ENCODE data around the gene SSTR5.

The SSTR5 gene

DNA sequence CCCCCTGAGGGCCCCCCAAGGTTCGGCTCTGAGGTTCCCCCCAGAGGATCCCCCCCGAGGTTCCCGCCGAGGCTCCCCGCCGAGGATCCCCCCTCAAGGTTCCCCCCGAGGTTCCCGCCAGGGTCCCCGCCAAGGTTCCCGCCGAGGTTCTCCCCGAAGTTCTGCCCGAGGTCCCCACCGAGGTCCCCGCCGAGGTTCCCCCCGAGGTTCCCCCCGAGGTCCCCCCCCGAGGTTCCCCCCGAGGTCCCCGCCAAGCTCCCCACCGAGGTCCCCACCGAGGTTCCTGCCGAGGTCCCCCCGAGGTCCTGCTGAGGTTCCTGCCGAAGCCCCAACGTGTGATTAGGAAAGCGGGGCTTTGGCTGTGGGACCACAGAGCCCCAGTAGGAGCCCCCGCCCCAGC is 32.2 kb upstream of the SSTR5 start:
- DNase-seq = no peak

DNA sequence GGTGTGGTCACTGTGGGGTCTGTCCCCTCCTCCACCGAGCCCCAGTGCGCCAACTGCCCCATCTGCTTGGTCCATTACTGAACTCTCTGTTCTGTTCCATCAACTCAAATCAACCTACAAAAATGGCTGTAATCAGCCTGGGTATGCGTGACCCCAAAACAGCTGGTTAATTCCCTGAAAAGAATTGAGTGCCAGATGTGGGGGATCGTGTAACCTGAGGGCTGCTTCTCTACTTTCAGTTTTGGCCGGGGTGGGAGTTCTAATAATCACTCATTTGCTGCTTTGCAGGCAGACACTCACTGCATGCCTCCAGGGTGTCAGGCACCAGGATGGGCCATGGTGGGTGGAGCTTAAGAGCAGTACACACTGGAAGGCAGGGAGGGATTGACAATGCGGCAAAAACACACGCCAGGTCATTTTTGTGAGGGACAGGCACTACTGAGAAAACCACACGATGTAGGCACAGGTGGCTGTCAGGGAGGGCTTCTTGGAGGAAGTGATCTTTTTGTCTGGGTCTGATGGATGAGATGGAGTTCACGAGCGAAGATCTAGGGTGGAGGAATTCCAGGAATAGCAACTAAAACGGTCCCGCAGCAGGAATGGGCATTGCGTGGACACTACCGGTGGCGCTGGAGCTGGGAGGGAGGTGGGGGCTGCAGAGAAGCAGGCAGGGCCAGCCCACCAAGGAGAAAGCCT is 30.4 kb upstream of the SSTR5 start:
- DNase-seq = no peak

DNA sequence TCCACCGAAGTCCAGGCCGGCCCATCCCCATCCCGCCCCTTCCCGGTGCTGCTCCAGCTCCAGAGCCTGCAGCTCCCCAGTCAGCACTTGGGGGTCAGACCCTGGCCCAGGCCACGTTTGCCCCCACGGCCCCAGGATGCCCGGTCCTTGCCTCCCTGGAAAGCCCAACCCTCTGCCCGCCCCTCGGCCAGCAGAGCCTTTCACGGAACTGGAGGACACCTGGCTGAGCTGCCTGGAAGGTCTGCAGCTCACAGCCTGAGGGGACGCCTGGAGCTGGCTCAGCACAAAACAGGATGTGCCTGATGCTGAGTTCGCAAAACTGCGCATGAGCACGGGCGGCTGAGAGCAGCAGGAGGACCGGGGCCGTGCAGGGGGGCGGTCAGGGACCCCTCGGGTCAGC is 29.7 kb upstream of the SSTR5 start:
- peak in 1 of 2 experiments; percentile 9 for DNase-seq

DNA sequence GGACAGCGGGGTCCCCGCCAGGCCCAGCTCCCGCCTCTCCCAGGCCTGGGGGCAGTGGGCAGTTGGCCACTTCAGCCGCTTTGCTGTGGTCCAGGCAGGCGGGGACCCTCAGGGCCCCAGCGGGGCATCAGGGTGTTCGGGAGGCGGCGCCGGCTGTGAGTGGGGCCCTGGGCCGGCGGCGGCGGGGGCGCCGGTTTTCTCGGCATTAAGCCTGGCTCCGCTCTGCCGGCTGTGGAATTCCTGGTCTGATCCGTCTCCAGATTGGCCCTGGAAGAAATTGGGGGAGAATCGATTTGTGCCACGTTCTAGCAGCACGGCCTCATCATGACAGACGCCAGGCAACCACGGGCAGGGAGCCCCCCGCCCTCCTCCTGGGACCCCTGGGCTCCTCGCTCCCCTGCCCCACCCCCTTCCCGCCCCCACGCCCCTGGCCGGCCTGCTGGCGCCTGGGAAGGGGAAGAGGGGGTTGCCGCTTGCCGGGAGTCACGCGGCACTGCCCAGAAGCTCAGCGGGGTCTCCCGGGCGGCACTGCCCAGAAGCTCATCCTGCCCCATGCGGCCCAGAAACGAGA is 28.6 kb upstream of the SSTR5 start:
- DNase-seq = no peak

DNA sequence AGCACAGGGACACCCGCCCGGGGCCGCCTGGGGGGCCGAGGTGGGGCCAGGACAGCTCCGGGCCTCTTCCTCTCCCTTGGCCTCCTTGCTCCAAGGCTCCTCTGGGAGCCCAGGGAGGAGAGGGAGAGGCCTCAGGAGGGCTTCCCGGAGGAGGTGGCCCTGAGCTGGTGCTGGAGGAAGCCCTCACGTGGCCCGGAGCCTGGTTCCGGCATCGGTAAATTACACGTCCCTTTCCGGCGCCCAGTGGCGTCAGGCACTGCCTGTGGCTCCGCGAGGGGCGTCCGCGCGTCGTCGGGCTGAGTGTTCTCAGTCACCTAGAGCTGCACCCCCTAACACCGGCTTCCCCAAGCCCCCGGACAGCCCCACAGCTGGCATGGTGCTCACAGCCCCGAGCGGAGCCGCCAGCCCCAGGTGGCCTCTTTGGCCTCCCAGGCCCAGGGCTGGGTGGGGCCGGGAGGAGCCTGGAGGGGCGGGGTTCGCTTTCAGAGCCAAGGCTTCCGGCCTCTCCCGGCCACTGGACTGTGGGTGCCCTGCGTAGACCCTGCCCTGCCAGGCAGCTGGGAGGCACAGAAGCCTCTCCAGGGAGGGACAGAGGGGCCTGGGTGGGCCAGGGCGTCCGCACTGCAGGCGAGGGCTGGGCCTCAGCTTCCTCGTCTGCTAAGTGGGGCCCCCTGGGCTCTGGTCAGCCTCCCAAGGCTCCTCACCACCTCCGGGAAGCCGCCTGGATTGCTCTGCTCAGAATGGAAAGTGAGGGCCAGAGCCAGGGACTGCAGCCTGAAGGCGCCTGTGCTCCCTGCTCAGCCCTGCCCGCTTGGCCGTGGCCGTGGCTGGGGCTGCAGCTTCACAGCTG is 27.9 kb upstream of the SSTR5 start:
- DNase-seq = no peak

DNA sequence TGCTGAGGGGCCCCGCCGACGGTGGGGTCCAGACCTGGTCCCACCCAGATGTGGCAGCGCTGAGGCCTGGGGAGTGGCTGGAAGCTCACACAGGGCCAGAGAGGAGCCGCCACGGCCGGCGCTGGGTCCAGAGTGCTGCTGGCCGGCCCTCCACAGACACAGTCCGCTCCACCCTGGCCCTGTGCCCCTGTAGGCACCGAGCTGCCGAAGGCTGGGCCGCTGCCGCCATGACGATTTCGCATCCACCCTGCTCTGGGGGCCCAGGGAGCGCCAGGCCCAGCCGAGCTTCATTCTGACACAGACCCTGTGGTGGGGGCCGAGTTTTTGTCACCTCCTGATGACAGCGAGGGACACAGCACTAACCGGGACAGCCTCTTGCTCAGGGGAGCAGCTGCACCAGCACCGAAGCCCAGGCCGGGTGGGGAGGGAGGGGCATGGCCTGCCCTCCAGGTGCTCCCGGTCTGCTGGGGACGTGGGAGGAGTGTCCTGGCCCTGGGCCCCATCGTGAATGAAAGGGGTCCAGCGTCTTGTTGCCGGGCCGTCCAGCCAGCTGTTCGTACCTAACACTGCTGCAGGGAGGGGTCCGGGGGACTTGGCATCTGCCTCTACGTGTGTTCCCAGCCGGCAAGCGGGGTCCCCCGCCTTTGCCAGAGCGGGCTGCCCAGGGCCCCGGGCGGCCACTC is 27.1 kb upstream of the SSTR5 start:
- no peak for DNase-seq

DNA sequence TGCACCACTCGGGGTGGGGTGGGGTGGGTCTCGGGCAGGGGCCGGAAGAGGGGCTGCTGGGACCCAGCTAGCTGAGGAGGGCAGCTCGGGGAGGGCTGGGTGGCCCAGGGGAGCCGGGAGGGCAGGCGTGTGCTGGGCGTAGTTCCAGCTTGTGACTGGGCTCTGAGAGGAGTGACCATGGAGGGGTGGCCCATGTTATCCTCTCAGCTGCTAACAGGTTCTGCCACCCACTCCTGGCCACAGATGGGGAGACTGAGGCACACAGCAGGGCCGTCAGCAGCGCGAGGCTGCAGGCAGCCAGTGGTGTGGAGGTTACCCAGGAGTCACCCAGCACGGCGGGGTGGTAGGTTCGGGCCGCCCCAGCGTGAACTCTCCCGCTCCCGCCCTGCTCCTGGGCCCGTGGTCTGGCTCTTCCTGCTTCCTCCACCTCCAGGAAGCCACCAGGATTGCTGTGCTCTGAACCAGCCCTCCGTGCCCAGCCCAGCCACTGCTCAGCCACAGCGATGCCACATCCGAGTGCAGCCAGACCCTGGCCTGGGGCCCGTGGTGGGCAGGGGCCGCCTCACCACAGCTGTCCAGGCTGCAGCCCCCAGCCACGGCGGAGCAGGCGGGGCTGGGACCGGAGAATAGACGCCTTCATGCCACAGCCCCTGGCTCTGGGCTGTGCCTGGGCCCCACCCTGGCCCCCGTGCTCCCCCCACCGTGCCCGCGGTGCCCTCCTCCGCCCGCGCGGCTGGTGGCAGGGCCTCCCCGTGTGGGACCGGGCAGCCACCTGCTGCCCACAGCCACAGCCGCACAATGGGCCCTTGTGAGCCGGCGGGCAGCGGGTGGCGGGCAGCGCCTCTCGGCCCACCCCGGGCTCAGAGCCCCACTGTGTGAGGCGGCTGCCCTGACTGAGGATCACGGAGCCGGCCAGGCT is 26.3 kb upstream of the SSTR5 start:
- no peak for DNase-seq

DNA sequence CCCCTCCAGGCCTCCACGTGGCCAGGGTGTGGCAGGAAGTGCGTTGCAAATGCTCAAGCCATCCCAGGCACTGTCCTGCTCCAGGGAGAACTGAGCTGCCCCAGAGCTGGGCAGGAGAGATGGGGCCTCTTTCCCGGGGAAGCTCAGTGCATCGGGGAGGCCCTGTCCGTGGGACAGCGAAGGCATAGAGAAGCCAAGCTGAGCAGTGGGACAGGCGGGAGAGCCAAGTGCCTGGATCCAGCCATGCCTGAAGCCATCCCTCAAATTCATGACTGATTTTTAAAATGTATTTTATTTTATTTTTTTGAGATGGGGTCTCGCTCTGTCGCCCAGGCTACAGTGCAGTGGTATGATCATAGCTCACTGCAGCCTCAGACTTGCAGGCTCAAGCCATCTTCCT is 25.4 kb upstream of the SSTR5 start:
- DNase-seq = no peak

DNA sequence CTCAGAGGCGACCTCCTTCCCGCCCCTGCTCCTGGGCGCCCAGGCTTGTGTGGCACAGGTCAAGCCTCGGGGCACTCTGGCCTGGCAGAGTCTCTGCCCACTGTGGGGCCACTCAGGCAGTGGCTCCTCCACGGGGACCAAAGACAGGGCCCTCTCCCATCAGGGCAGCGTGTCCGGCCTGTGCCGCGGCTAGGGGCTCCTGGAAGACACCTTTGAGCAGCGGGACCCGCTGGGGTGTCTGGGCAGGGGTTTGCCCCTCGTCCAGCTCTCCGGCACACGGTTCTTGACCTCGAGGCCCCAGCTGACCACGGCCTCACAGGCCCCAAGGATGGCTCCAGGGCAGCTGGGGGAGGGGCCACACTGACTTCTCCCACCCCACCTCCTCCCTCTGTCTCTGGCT is 24.7 kb upstream of the SSTR5 start:
- no peak for DNase-seq

DNA sequence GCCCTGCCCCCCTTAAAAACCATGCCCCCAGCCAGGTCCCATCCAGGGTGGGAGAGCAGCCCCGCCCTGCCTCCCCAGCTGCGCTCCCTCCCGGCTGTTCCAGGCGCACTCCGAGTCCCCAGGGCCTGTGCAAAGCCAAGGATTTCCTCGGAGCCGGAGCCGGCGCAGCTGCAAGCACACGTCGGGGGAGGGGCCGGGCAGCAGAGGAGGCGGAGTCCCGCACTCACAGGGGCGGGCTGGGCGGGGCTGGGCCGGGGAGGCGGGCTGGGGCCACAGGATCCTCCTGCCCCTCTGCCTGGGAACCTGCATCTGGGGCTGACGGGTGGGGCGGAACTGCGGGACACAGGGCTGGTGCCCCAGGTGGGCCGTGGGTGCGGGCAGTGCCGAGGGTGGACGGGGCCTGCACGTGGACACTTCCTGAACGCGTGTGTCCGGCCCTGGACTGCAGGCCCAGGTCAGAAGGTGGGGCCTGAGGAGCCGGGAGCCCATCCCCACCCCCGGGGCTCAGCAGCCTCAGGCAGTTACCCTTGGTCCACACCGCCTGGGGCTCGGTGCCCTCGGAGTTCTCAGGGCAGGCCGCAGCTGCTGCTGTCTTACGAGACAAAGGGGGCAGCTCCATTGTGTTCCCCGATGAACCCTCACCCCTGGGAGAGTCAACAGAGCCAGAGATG is 24.0 kb upstream of the SSTR5 start:
- peak in 1 of 2 experiments; percentile 16 for DNase-seq

DNA sequence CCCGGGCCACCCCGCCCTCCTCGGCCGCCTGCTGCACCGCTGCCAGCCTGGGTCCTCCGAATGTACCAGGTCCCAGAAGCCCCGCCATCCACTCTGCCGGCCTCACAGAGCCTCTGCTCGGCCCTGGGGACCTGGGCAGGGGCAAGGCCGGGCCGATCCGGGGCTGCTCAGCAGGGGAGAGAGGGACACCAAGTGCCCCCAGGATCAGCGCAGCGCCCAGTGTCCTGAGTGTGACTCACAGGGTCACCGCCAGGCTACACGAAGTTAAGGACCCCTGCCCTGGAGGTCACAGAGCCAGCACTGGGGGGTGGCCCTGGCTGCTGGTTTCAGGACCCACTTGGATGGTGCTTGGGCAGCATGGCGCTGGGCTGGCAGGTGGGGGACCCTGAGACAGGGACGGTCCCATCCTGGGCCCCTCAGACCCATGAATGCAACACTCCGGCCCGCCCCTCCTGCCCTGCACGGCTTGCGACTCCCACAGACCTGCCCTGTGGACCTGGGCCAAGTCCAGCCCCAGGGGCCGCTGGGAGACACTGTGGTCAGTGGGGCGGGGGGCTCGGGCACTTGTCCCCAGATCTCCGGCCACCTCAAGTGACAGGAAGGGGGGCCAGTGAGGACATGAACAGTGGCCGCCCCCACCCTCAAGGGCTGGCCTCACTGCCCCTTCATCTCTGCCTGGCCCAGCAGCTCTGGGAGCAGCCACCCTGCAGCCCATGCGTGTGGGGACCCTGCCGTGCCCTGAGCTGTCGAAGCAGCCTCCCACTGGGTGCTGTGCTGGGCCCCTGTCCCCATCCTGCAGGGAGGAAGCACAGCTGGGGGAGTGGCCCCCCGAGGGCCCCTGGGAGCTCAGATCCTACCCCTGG is 23.2 kb upstream of the SSTR5 start:
- no peak for DNase-seq

DNA sequence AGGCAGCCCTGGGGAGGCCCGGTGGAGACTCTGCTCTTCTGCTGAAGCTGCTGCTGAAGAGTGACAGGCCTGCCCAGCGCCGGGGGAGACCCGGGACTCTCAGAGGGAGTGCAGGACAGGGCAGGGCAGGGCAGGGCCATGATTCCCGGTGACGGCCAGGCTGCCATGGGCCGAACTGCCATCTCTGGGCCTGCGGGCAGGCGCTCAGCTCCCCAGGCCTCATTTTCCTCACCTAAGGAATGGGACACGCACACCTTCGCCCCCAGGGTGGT is 22.6 kb upstream of the SSTR5 start:
- DNase-seq = no peak

DNA sequence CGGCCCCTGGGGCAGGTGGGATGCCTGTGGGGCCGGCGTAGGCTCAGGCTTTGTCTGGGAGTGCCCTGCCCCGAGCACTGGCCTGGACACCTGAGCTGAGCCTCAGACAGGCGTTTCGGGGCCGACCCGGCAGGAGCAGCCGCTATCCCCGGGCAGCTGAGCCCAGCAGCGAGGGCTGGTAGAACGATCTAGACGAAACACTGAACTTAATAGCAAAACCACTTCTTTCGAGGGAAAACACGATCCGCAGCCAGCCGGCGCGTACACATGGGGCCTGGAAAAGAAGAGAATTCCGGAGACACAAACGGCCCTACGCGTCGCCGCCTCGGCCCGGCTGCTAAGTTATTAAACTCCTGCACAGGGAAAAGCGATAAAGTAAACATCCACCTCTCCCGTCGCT is 22.0 kb upstream of the SSTR5 start:
- no peak for DNase-seq

DNA sequence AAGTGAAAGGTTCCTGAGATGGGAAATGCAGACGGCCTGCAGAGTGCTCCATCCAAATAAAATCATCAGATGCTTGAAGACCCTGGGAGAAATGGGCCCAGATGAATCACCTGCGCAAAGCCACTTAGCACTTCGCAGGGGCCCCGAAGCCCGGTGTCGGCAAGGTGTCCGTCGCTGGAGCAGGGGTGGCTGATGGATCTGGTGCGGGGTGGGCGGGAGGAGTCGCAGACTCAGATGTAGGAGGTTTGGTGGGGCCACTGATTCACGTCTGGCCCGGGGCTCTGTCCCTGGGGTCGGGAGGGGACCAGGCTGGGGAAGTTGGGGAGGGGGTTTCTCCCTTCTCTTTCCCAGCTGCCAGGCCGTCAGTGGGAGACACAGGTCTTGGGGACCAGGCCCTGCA is 21.6 kb upstream of the SSTR5 start:
- no peak for DNase-seq

DNA sequence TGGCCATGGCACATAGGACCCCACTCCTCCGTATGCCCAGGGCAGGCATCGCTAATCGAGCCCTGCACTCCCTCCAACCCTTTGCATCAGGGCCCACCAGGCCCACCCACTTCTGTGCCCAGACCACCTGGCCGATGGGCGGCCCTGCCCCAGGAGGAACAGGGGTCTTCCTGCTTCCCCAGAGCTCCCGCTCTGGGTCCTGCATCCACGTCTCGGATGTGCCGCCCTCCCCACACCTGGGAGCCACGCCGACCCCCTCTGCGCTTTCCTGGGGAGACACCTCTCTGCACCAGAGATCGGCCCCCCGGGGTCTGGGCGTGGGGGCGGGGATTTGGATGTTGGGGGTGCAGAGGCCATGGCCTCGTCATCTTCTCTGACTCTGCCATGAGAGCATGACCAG is 21.1 kb upstream of the SSTR5 start:
- DNase-seq = no peak

DNA sequence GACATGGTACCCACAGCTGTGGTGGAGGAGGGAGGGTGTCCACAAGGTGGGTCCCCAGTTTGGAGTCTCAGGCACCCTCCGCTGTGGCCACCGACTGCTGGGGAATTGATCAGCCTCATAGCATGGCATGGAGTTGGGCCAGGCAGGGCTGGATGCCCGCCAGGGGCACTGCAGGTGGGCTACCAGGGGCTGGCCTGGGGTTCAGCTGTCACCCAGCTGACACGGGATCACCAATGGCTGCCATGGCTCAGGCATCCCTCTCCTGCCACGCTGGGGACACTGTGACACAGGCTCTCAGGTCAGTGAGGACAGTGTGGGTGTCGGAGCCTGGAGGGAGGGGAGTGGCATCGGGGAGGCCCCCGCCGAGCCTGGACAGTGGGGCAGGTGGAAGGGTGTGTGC is 19.8 kb upstream of the SSTR5 start:
- DNase-seq = no peak

DNA sequence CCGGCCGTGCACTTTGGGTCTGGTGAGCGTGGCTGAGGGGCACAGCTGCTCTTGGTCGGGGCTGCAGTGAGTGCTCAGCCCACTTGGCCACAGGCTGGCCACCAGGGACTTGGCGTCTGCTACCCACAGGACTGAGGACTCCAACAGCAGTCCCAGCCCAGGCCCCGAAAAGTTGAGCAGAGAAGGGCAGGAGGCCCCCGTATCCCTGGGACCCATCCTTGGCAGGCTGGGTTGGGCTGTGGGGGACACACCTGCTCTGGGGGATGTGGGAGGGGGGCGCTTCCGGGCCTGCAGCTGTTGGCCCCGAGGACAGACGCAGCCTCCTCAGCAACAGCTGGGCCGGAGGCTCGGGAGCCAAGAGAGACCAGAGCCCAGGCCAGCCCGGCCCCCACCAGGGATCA is 19.4 kb upstream of the SSTR5 start:
- no peak for DNase-seq

DNA sequence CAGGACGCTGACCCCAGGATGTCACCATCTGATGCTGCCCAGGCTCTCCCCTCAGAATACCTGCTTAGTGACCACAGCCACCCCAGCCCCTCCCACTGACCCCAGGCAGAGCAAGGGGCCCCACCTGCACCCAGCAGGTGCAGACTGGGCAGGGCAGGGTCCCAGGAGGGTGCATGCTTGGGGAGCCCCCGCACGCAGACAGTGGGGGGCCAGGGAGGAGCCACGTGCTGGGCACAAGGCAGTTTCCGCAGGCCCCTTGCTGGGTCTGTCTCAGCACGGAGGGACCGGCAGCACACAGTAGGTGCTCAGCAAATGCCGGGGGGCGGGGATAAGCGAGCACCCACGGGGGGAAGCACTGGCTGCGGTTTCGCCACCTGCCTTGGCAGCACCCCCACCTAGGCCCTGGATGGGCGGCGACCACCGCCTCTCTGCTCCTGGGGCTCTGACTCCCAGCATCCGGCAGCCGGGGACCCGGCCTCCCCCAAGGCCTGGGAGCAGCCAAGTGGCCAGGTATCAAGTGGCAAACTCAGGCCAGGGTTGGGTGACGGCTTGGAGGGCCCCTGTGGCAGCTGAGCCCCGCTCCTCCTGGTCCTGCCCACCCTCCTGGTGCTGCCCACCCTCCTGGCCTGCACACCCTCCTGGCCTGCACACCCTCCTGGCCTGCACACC is 18.7 kb upstream of the SSTR5 start:
- DNase-seq = no peak

DNA sequence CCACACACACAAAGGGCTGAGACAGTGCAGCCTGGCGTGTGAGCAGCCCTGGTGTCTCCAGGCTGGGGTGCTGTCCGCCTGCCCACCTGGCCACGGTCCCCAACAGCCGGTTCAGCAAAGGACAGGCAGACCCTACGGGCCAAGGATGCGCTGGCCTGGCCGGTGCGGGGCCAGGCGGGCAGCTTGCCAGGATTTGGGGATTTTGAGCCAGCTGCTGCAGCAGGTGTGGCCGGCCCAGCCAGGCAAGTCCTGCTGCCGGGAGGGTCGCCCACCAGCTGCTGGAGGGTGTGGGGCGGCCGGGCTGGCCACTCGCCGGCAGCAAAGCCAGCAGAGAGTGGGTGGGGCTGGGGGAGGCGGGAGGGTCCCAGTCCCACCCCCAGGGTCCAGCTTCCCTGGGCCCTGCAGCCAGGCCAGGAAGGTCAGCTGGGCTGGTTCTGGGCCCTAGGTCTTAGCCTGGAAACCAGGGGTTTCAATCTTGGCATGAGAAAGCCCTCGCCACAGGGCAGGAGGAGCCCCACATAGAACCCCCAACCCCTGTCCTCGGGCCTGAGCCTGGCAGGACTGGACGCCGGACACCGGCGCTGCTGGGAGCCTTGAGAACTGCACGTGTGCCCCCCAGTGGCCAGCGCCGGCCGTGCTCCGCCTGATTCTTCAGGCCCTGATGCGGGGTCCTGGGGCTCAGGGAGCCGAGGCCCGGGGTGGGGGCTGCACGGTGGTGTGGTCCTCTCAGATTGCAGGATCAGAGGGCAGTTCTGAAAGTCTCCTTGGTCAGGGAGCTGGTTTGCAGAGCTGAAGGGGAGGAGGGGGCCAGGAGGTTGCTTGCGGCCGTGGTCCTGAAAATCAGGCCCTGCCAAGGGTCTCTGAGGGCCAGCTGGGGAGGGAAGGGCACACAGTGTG is 17.6 kb upstream of the SSTR5 start:
- DNase-seq = peak in 1 of 2 experiments; percentile 6

DNA sequence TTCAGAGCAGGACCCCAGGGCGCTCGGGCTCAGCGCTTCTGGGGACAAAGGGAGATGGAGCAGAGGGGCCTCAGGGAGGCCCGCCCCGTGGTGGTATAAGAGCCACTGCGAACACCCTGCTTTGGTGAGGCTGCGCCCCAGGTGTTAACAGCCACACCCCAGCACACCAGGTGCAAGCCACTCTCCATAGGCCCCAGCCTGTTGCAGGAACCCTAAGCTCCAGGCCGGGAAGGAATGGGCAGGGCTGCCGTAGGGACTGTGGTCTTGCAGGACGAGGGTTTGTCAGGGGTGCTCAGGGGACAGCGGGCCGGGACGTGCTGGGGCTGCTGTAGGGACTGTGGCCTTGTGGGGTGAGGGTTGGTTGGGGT is 17.0 kb upstream of the SSTR5 start:
- DNase-seq = no peak
